Measurements from ENCODE around the gene GSTM3.
"Not testable (repeated sequence)": the region's sequence is repeated elsewhere in the genome, so short reads cannot be mapped to it uniquely, and the experiment has no call there.

GSTM3 gene

GRCh38 chr1:109718495-109718894 is 22.3 kb downstream of the GSTM3 start:
- no peak for TF ChIP-seq Cebpa-rat (IDR thresholded peaks at IDR 0.05)
- H3K27ac ChIP-seq = no peak overlapping the region
- no peaks in the 10 kb centered on the region for H3K36me3 ChIP-seq
- H3K9ac ChIP-seq = no peak overlapping the region
- no peak overlapping the region for H3K4me3 ChIP-seq
- no peak overlapping the region for H3K4me2 ChIP-seq
- H3K27me3 ChIP-seq = no peaks in the 10 kb centered on the region
- H4K20me1 ChIP-seq = no peaks in the 10 kb centered on the region
- no peaks in the 10 kb centered on the region for H3K9me3 ChIP-seq
- no peaks in the 10 kb centered on the region for H3K4me1 ChIP-seq

- no peaks in the 10 kb centered on the region for H3K9me3 ChIP-seq
Observed at GRCh38 chr1:109717729-109718128, 23.1 kb downstream of the GSTM3 start.

GRCh38 chr1:109716570-109717090 is 24.2 kb downstream of the GSTM3 start:
- no peak for TF ChIP-seq Cebpa-rat (IDR thresholded peaks at IDR 0.05)
- H3K27me3 ChIP-seq = peaks cover 11% of the 10 kb centered on the region
- H3K4me1 ChIP-seq = no peaks in the 10 kb centered on the region
- H4K20me1 ChIP-seq = no peaks in the 10 kb centered on the region
- H3K9me3 ChIP-seq = peaks cover 10% of the 10 kb centered on the region; the same call in 1 of the 2 replicates
- H3K9ac ChIP-seq = no peak overlapping the region
- no peak overlapping the region for H3K4me2 ChIP-seq
- no peaks in the 10 kb centered on the region for H3K36me3 ChIP-seq
- no peak overlapping the region for H3K27ac ChIP-seq
- no peak overlapping the region for H3K4me3 ChIP-seq

More at GRCh38 chr1:109717729-109718128, 23.1 kb downstream of the GSTM3 start:
- Histone ChIP-seq H3K4me1 (no peaks in the 10 kb centered on the region), H3K27me3 (peaks cover under 1% of the 10 kb centered on the region; the same call in 1 of the 2 replicates), H4K20me1 (no peaks in the 10 kb centered on the region), H3K9ac (no peak overlapping the region), H3K4me2 (no peak overlapping the region), H3K4me3 (no peak overlapping the region), H3K27ac (no peak overlapping the region), H3K36me3 (no peaks in the 10 kb centered on the region)
- no peak for TF ChIP-seq Cebpa-rat (IDR thresholded peaks at IDR 0.05)

- Histone ChIP-seq H4K20me1 (no peaks in the 10 kb centered on the region), H3K4me1 (no peaks in the 10 kb centered on the region), H3K9me3 (peaks cover 10% of the 10 kb centered on the region; the same call in 1 of the 2 replicates), H3K9ac (no peak overlapping the region), H3K36me3 (no peaks in the 10 kb centered on the region), H3K4me2 (no peak overlapping the region), H3K27ac (no peak overlapping the region), H3K27me3 (peaks cover 11% of the 10 kb centered on the region), H3K4me3 (no peak overlapping the region)
- no peak for TF ChIP-seq Cebpa-rat (IDR thresholded peaks at IDR 0.05)
Observed at GRCh38 chr1:109716121-109716520, 24.7 kb downstream of the GSTM3 start.

GRCh38 chr1:109714661-109715372 is 26.0 kb downstream of the GSTM3 start:
- H3K4me3 ChIP-seq = no peak overlapping the region
- TF ChIP-seq Cebpa-rat (IDR thresholded peaks at IDR 0.05) = no peak
- H3K27me3 ChIP-seq = peaks cover 11% of the 10 kb centered on the region
- H3K9me3 ChIP-seq = peaks cover 18% of the 10 kb centered on the region
- H4K20me1 ChIP-seq = no peaks in the 10 kb centered on the region
- no peaks in the 10 kb centered on the region for H3K36me3 ChIP-seq
- H3K27ac ChIP-seq = no peak overlapping the region
- no peak overlapping the region for H3K9ac ChIP-seq
- H3K4me1 ChIP-seq = no peaks in the 10 kb centered on the region
- H3K4me2 ChIP-seq = no peak overlapping the region

GRCh38 chr1:109713636-109714035 is 27.2 kb downstream of the GSTM3 start:
- H3K4me3 ChIP-seq = no peak overlapping the region
- no peak overlapping the region for H3K27ac ChIP-seq
- H3K36me3 ChIP-seq = no peaks in the 10 kb centered on the region
- H3K4me1 ChIP-seq = no peaks in the 10 kb centered on the region
- H3K27me3 ChIP-seq = peaks cover 11% of the 10 kb centered on the region
- H3K4me2 ChIP-seq = no peak overlapping the region
- no peaks in the 10 kb centered on the region for H4K20me1 ChIP-seq
- H3K9me3 ChIP-seq = peaks cover 29% of the 10 kb centered on the region
- TF ChIP-seq Cebpa-rat (IDR thresholded peaks at IDR 0.05) = no peak
- no peak overlapping the region for H3K9ac ChIP-seq

GRCh38 chr1:109712321-109712864 is 28.4 kb downstream of the GSTM3 start:
- no peak overlapping the region for H3K4me3 ChIP-seq
- no peak overlapping the region for H3K27ac ChIP-seq
- no peaks in the 10 kb centered on the region; the same call in 1 of the 2 replicates for H3K36me3 ChIP-seq
- no peaks in the 10 kb centered on the region for H3K4me1 ChIP-seq
- no peaks in the 10 kb centered on the region for H4K20me1 ChIP-seq
- H3K27me3 ChIP-seq = peaks cover 11% of the 10 kb centered on the region
- H3K9me3 ChIP-seq = peaks cover 41% of the 10 kb centered on the region
- no peak for TF ChIP-seq Cebpa-rat (IDR thresholded peaks at IDR 0.05)
- H3K9ac ChIP-seq = no peak overlapping the region
- H3K4me2 ChIP-seq = peak overlapping the region; percentile 22; the same call in 1 of the 2 replicates

GRCh38 chr1:109711593-109712320 is 29.1 kb downstream of the GSTM3 start, which contains the start of gene GSTM5:
TSS of gene GSTM5 (plus strand) at chr1:109712251. CDS start at chr1:109712313, 62 bp downstream.
- H3K36me3 ChIP-seq, H3K4me3 ChIP-seq, H3K9ac ChIP-seq, H3K27ac ChIP-seq, H3K4me1 ChIP-seq, H4K20me1 ChIP-seq: not testable (repeated sequence)
- peaks cover 11% of the 10 kb centered on the region for H3K27me3 ChIP-seq
- H3K9me3 ChIP-seq = peaks cover 46% of the 10 kb centered on the region
- H3K4me2 ChIP-seq = peak within 1 kb of the TSS; percentile 22; the same call in 1 of the 2 replicates

- peaks cover 46% of the 10 kb centered on the region for H3K9me3 ChIP-seq
- not testable (repeated sequence) for H3K4me1 ChIP-seq, H3K27ac ChIP-seq, H3K4me3 ChIP-seq, H3K36me3 ChIP-seq, H3K9ac ChIP-seq, H3K4me2 ChIP-seq, H4K20me1 ChIP-seq
- peaks cover 11% of the 10 kb centered on the region for H3K27me3 ChIP-seq
Observed at GRCh38 chr1:109709822-109710221, 31.0 kb downstream of the GSTM3 start.

GRCh38 chr1:109708949-109709348 is 31.9 kb downstream of the GSTM3 start:
- H3K9ac ChIP-seq, H3K27ac ChIP-seq, H3K4me1 ChIP-seq, H4K20me1 ChIP-seq, H3K4me3 ChIP-seq, H3K4me2 ChIP-seq, H3K36me3 ChIP-seq: not testable (repeated sequence)
- Histone ChIP-seq H3K27me3 (peaks cover 11% of the 10 kb centered on the region), H3K9me3 (peaks cover 52% of the 10 kb centered on the region)
